ENCODE data around the gene RPL9.

GRCh38 chr4:39505581-39505980, 46.9 kb upstream of the RPL9 start:
- TF ChIP-seq EZH2 (IDR thresholded peaks at IDR 0.05; ENCODE audit: borderline replicate concordance, insufficient read depth, low read depth, low read length, poor library complexity, severe bottlenecking) = no peak
- TF ChIP-seq CTCF (IDR thresholded peaks at IDR 0.05) = no peak

Data from B cell (primary cell).